Cerebellar cortex (tissue), 1 donor: ENCODE measurements around the gene PSMA8.
A peak's percentile ranks its signal among the peaks of the same experiment; 100 is the strongest.
"Not testable (repeated sequence)": the region's sequence is repeated elsewhere in the genome, so short reads cannot be mapped to it uniquely, and the experiment has no call there.

Experiments
- DNase-seq: peaks from one replicate; pipeline ENCODE4 v3.0.0-alpha.2; 2015; ENCODE audit warnings: low spot score

The PSMA8 gene

DNA sequence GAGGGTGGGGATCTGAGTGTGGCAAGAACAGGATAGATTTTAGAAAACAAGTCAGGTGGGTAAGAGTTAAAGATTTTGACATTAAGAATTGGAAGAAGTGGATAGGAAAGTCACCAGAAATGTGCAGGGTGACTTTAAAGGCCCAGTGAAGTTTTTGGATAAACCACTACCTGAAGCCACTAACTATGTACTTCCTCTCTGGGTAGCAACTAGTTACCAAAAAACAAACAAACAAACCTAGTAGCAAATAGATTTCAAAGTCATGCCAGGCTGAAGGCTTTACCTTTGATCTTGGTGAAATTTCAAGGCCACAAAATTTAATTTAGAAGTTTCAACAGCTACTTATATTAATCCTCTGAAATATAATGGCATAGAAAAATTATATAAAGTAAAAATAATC lies 42.5 kb downstream of the PSMA8 start:
- DNase-seq = no peak

DNA sequence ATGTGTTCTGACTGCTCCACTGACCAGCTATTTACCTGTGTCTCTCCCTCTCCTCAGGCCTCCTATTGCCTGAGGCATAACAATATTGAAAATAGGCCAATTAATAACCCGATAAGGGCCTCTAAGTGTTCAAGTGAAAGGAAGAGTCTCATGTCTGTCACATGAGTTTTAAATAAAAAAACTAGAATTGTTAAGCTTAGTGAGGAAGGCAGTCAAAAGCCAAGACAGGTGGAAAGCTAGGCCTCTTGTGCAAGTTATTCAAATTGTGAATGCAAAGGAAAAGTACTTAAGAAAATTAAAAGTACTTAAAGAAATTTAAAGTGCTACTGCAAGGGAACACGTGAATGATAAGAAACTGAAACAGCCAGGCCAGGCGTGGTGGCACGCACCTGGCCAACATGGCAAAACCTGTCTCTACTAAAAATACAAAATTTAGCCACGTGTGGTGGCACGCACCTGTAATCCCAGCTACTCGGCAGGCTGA lies 47.7 kb downstream of the PSMA8 start:
- DNase-seq = no peak

DNA sequence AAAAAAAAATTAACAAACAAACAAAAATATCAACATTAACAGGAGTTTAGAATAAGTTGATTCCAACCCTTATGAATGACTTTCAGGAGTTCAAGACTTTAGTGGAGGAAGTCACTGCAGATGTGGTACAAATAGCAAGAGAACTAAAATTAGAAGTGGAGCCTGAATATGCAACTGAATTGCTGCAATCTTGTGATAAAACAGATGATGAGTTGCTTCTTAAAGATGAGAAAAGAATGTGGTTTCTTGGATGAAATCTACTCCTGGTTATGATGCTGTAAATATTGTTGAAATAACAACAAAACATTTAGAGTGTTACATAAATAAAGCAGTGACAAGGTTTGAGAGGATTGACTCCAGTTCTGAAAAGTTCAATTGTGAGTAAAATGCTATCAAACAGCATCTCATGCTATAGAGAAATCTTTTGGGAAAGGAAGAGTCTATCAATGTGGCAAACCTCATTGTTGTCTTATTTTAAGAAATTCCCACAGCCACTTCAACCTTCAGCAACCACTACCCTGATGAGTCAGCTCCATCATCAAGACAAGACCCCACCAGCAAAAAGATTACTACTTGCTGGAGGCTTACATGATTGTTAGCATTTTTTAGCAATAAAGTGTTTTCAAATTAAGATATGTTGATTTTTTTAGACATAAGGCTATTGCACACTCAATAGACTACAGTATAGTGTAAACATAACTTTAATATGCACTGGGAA lies 49.9 kb downstream of the PSMA8 start:
- DNase-seq = no peak

DNA sequence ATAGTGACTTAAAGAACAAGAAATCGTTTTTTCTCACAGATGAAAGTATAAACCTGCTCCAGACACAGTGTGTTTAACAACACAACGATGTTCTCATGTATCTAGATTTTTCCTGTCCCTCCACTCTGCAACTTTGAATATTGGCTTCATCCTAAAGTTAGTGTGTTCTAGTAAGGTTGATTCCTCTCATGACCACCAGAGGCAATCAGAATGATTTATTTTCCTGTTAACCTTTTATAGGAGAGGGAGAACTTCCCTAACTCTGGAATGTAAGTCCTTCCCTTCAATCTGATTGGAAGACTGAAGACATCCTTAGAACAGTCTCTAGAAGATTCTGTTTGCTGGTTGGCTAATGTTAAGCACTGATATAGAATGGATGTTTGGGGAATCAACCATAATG lies 51.6 kb downstream of the PSMA8 start:
- no peak for DNase-seq

DNA sequence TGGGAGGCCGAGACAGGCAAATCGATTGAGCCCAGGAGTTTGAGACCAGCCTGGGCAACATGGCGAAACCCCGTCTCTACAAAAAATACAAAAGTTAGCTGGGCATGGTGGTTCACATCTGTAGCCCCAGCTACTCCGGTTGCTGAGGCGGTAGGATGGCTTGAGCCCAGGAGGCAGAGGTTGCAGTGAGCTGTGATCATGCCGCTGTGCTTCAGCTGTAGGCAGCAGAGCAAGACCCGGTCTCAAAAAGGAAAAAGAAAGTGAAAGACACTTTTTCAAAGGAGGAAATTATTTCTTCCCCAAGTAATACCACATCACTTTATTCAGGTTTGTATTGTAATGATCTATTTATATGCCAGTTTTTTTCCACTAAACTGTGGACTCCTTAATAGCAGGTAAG lies 56.8 kb downstream of the PSMA8 start:
- DNase-seq = no peak

DNA sequence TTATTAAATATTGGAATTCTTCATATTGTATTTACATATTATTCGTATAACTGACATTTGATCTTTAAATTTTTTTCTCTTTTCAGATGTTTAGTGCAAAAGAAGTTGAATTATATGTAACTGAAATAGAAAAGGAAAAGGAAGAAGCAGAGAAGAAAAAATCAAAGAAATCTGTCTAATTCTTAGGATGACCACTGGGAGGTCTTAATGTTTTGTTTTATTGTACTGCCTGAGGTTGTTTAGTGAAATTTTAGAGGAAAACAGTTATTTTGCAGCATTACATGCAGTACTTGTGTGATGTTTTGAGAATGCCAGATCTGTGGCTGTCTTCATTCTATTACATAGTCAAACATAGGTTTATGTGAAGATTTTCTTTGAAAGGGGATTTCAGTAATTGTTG lies 58.6 kb downstream of the PSMA8 start:
- no peak for DNase-seq

DNA sequence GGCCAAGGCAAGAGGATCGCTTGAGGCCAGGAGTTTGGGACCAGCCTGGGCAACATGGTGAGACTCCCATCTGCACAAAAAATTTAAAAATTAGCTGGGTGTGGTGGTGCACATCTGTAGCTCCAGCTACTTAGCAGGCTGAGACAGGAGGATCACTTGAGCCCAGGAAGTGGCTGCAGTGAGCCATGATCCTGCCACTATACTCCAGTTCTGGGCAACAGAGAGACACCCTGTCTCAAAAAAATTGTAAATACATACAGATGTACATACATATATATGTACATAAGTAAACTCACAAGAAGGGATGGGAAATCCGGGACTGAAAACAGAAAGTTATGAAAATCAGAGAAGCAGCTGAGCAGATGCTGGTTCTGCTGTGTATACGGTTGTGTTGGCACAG lies 62.9 kb downstream of the PSMA8 start:
- no peak for DNase-seq

DNA sequence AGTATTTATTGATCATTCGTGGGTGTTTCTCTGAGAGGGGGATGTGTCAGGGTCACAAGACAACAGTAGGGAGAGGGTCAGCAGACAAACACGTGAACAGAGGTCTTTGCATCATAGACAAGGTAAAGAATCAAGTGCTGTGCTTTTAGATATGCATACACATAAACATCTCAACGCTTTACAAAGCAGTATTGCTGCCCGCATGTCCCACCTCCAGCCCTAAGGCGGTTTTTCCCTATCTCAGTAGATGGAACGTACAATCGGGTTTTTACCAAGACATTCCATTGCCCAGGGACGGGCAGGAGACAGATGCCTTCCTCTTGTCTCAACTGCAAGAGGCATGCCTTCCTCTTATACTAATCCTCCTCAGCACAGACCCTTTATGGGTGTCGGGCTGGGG lies 68.3 kb downstream of the PSMA8 start:
- DNase-seq = not testable (repeated sequence)

DNA sequence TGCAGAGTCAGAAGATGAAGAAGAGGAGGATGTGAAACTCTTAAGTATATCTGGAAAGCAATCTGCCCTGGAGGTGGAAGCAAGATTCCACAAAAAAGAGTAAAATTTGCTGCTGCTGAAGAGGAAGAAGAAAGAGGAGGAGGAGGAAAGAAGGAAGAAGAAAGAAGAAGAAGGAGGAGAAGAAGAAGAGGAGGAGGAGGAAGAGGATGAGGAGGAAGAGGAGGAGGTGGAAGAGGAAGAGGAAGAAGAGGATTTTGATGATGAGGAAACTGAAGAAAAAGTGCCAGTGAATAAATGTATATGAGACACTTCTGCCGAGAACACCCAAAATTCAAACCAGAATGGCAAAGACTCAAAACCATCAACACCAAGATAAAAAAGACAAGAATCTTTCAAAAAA lies 71.6 kb downstream of the PSMA8 start:
- DNase-seq = no peak

DNA sequence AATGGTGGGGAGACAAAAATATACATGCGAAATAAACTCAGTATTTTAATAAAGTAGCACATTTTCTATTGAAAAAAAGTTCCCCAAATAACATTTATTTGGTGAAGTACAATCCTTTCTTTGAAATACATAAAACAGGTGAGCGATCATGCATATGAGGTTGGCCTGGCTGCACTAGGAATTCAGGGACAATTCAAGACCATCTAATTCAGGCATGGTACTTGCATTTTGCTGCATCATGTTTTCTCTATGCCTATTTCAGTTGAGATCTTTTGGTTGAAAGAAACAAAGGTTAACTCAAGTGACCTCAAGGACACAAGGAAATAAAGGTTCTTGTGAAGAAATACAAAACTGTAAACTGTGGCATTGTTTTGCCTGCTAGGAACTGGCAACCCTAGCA lies 72.8 kb downstream of the PSMA8 start:
- DNase-seq = no peak

DNA sequence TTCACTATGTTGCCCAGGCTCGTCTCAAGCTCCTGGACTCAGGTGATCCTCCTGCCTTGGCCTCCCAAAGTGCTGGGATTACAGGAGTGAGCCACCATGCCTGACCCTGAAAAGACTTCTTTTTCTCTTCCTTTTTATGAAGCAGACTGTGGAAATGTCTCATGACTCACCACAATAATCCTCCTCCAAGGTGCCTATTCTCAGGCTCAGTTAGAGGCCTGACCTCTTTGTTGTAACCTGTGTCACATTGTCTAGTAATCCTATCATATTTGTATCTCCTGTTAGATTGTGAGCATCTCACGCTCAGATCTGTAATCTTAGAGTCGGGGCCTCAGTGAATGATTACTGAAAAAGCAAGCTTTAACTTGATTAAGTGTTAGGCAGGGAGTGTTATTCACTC lies 74.3 kb downstream of the PSMA8 start:
- DNase-seq = no peak

DNA sequence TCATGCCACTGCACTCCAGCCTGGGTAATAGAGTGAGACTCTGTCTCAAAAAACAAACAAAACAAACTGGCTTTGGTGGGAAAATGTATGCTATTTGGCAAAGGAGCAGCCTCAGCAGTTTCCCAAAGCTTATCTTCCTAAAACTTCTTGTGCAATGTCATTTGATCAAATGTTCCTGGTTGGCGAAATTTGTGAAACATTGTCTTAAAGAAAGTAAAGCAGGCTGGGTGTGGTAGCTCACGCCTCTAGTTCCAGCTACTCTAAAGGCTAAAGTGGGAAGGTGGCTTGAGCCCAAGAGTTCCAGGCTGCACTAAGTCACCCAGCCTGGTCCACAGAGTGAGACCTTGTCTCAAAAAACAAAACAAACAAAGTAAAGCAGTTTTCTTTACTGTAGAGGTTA lies 75.3 kb downstream of the PSMA8 start:
- DNase-seq = no peak

DNA sequence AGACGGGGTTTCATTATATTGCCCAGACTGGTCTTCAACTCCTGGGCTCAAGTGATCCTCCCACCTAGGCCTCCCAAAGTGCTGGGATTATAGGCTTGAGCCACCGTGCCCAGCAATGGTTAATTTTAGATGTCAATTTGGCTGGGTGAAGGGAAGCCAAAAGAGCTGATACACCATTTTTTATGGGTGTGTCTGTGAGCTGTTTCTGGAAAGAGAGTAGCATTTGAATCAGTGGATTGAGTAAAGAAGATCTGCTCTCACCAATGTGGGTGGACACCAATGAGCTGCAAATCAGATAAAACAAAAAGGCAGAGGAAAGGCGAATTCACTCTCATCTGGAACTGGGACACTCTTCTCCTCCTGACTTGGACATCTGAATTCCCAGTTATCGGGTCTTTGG lies 76.5 kb downstream of the PSMA8 start:
- no peak for DNase-seq

DNA sequence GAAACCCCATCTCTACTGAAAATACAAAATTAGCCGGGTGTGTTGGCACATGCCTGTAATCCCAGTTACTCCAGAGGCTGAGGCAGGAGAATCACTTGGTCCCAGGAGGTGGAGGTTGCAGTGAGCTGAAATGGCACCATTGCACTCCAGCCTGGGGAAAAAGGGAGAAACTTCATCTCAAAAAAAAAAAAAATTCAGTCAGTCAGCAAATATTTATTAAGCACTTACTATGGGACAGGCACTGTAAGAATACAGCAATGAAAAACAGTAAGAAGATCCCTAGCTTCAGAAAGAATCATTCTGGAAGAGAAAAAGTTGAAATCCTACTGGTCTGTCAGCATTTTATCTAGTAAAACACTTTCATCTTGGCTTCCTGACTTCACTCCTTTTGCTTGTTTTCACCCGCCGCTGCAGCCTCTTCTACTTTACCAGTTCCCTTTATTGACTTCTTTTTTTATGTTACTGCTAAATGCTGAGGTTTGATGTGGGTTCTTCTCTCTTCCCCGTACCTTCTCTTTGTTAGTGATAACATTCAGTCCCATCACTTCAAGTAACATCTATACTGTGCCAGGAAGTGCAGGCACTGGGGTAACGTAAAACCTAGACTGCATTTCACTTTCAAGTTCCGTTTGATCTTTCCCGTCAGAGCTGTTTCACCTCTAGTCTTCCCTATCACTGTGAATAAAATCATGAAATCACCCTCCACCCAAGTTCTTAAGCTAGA lies 81.7 kb downstream of the PSMA8 start:
- DNase-seq = no peak

DNA sequence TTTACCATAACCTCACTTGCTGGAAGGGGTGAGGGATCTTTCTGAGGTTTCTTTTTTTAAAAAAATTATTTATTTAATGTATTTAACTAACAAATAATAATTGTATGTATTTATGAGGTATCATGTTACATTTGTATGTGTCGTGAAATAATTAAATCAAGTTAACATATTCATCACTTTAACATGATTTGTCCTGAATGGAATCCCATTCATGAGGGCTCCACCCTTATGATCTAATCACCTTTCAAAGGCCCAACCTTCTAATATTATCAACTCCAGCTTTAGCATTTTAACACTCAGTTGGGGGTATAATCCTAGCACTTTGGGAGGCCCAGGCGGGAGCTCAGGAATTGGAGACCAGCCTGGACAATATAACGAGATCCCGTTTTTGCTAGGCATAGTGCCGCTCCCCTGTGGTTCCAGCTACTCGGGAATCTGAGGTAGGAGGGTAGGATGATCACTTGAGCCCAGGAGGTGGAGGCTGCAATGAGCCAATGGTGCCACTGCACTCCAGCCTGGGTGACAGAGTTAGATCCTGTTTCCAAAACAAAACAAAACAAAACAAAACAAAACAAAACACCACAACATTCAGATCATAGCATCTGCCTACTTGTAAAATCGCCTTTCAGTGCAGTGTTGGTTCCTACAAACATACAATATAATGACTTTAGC lies 91.5 kb downstream of the PSMA8 start:
- DNase-seq = no peak

DNA sequence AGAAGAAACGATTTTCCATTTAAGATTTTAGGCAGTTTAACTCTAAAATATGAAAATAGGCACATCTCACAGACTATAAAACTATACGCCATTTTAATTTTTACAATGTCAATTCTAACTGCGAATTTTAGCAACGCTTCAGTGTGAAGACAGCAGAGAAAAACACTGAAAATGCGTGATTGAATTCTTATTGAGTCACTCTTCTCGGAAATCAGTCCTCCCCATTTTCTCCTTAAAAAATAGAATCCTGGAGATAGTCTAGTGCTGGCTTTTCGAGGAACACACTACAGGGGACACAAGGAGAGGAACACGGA lies 92.2 kb downstream of the PSMA8 start:
- DNase-seq = no peak

DNA sequence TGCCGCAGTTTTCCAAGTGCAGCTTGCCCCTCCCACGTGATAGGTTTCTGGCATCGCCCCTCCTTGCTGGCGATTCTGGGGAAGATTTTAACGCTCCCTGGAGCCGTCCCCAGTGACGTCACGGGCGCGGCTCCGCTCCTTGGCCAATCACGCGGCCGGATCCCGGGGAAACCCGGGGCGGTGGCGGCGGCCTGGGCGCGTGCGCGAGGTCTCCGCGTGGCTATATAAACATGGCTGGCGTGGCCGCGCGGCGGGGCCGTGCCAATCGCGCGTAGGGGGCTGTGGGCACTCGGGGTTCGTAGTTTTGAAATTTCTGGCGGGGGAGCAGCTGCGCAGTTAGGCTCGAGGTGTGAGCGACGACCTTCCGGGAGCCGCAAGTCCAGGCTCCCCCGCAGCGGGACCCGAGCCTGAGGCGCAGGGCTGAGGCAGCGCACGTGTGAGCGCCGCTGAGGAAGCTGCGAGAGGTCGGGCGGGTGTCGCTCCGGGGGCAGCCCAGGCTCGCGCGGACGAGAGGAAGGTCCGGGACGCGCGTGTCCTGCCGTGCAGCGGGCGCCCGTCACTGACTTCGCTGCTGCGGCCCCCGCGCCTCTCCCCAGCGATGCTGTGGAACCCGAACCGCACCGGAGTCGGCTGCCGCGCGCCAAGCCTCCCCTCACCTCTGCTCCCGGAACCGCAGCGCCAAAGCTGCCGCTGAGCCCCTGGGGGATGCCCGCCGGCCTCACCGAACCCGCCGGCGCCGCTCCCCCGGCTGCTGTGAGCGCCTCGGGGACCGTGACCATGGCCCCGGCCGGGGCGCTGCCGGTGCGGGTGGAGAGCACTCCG lies 92.8 kb downstream of the PSMA8 start, which contains the start of gene TAF4B:
Gene TAF4B, plus strand, starts transcription at position 217 of the 822 bp plus-strand sequence. Its CDS starts 489 bp downstream, at position 706.
- peak; percentile 95 for DNase-seq

DNA sequence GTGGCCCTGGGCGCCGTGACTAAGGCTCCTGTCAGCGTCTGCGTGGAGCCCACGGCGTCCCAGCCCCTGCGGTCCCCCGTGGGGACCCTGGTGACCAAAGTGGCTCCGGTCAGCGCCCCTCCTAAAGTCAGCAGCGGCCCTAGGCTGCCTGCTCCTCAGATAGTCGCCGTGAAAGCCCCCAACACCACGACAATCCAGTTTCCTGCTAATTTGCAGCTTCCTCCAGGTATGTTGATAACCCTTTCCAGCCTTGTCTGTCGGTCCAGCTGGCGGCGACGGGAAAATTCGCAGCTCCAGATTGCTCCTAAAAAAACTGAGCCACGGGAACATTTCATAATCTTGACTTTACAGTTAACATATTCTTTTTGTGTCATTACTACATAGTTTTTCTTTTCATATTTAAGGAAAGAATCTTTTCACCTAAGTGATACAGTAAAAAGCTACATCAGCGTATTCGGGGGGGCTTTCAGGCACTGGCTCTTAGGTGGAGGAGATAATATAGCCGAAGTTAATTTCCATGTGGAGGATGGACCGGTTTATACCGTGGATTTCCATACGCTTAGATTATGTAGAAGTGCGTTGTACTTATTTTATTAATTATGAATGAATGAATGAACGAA lies 93.5 kb downstream of the PSMA8 start:
- DNase-seq = peak; percentile 29

DNA sequence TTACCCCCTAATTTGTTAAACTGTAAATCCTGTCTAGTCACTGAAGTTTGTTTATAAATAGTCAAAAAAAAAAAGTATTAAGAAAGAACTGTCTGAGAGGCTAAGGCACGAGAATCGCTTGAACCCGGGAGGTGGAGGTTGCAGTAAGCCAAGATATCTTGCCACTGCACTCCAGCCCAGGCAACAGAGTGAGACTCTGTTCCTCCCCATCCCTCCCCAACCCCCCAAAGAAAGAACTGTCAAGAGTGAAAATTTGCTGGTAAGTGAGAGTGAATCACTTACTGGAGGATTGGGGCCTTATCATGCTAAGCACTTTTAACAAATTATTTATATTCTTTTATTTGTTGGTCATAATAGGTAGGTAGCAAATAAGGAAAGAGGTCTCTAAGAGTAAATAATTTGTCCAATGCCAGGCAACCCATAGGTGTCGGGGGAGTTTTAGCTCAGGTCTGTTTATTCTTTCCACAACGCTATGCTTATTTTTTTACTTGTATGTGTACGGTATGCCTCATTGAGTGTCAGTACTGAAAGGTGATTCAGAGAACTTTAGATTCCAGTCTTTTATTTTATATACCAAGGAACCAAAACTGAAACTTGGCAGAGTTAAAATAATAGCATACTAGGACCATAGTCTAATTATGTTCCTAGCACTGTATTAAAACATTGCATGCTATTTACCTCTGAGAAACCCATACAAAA lies 95.0 kb downstream of the PSMA8 start:
- DNase-seq = no peak

DNA sequence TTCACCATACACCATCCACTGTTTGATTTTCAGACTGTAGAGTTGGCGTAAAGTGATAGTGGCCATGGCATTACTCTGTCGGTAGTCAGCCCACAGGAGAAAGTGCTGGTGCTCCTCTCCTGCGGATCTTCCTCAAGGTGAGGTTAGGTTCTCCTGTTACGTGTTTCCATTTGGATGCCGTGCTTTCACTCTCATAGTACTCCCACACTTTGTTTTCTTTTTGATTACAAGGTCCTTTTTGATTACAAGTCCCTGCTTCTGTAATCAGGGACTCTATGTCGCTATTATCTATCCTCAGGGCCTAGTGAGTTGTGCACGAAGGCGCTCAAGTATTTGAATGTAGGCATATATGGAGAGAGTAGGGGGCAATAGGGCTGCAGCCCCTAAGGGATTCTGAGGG lies 96.8 kb downstream of the PSMA8 start:
- DNase-seq = no peak

DNA sequence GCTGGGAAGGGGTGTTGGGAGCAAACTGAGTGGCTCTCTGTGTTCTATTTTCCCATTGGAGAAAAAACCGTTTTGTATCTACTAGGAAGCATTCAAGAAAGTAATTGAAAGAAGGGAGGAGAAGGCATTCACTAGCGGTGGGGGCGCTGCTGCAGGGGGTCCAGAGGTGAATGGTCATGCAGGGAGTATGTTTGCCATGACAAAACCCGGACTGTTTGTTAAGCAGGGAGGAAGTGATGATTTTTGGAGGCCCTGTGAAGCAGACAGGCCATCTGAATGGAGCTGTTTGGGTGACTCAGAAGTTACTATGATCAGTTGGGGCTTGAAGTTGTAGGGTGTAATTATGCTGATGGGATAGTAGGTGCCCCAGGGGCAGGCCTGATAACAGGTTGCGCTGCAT lies 99.5 kb downstream of the PSMA8 start:
- DNase-seq = no peak
